ENCODE measurements around the gene GPRASP1. TPM values are rescaled to one million over a fixed set of nuclear protein-coding genes. Genes with fewer than 3 reads are reported as not detected.

The GPRASP1 gene
- 10 to 100 TPM; 19.4 to 36.3 TPM for total RNA-seq

GRCh38 chrX:102651242-102652011 is at the start of gene GPRASP1:
GPRASP1 (plus strand) TSS chrX:102651483; CDS start chrX:102653914, 2,431 bp downstream.
- H3K27ac ChIP-seq = peak within 1 kb of the TSS; percentile 68 to 69
- no peaks in the 10 kb centered on the region for H3K9me3 ChIP-seq
- no peak for TF ChIP-seq CTCF (IDR thresholded peaks at IDR 0.05)
- peak within 1 kb of the TSS; percentile 84 for H3K4me3 ChIP-seq
- no peaks in the 10 kb centered on the region for H3K27me3 ChIP-seq (replicated peaks; ENCODE audit: insufficient read depth)
- DNase-seq (ENCODE audit: low spot score) (no peak), ATAC-seq (ENCODE audit: insufficient number of reproducible peaks, low FRiP score, low read depth) (no peak)
- no peaks in the 10 kb centered on the region for H3K36me3 ChIP-seq
- peaks cover 0 to 16% of the 10 kb centered on the region in 2 donors for H3K4me1 ChIP-seq (ENCODE audit: control insufficient read depth in 1 of 2, low read depth in 2 of 2)

GRCh38 chrX:102604327-102604726 is 47.0 kb upstream of the GPRASP1 start:
- Histone ChIP-seq H3K27me3 (replicated peaks; ENCODE audit: insufficient read depth) (no peaks in the 10 kb centered on the region), H3K9me3 (no peaks in the 10 kb centered on the region), H3K4me1 (ENCODE audit: control insufficient read depth in 1 of 2, low read depth in 2 of 2) (peaks cover 0 to 22% of the 10 kb centered on the region in 2 donors), H3K27ac (no peak overlapping the region), H3K4me3 (no peak overlapping the region), H3K36me3 (no peaks in the 10 kb centered on the region)
- TF ChIP-seq CTCF (IDR thresholded peaks at IDR 0.05) = no peak
- ATAC-seq (ENCODE audit: insufficient number of reproducible peaks, low FRiP score, low read depth) = no peak
- DNase-seq (ENCODE audit: low spot score) = no peak

GRCh38 chrX:102606115-102606514 is 45.2 kb upstream of the GPRASP1 start:
- no peak for TF ChIP-seq CTCF (IDR thresholded peaks at IDR 0.05)
- ATAC-seq (ENCODE audit: insufficient number of reproducible peaks, low FRiP score, low read depth) = no peak
- Histone ChIP-seq H3K4me1 (ENCODE audit: control insufficient read depth in 1 of 2, low read depth in 2 of 2) (peaks cover 0 to 14% of the 10 kb centered on the region in 2 donors), H3K9me3 (no peaks in the 10 kb centered on the region), H3K27ac (no peak overlapping the region), H3K36me3 (peaks cover 3% of the 10 kb centered on the region), H3K27me3 (replicated peaks; ENCODE audit: insufficient read depth) (no peaks in the 10 kb centered on the region), H3K4me3 (no peak overlapping the region)
- no peak for DNase-seq (ENCODE audit: low spot score)

GRCh38 chrX:102610905-102611304 is 40.4 kb upstream of the GPRASP1 start:
- no peak for DNase-seq (ENCODE audit: low spot score)
- Histone ChIP-seq H3K4me1 (ENCODE audit: control insufficient read depth in 1 of 2, low read depth in 2 of 2) (peaks cover 0 to 10% of the 10 kb centered on the region in 2 donors), H3K9me3 (no peaks in the 10 kb centered on the region), H3K27ac (no peak overlapping the region), H3K27me3 (replicated peaks; ENCODE audit: insufficient read depth) (no peaks in the 10 kb centered on the region), H3K4me3 (no peak overlapping the region), H3K36me3 (peaks cover 3% of the 10 kb centered on the region)
- no peak for TF ChIP-seq CTCF (IDR thresholded peaks at IDR 0.05)
- no peak for ATAC-seq (ENCODE audit: insufficient number of reproducible peaks, low FRiP score, low read depth)

GRCh38 chrX:102624105-102624504 is 27.2 kb upstream of the GPRASP1 start:
- ATAC-seq (ENCODE audit: insufficient number of reproducible peaks, low FRiP score, low read depth) (no peak), DNase-seq (ENCODE audit: low spot score) (no peak)
- no peak overlapping the region for H3K27ac ChIP-seq
- H3K4me3 ChIP-seq = no peak overlapping the region
- H3K27me3 ChIP-seq (replicated peaks; ENCODE audit: insufficient read depth) = no peaks in the 10 kb centered on the region
- peaks cover 11% of the 10 kb centered on the region for H3K9me3 ChIP-seq
- H3K4me1 ChIP-seq (ENCODE audit: control insufficient read depth in 1 of 2, low read depth in 2 of 2) = peaks cover 0 to 5% of the 10 kb centered on the region in 2 donors
- no peak for TF ChIP-seq CTCF (IDR thresholded peaks at IDR 0.05)
- no peaks in the 10 kb centered on the region for H3K36me3 ChIP-seq

Measured in thoracic aorta (tissue), 2 donors.